Measurements from ENCODE around the gene CYP46A1. TPM values are rescaled to one million over a fixed set of nuclear protein-coding genes. Genes with fewer than 3 reads are reported as not detected.
"Not testable (repeated sequence)": the region's sequence is repeated elsewhere in the genome, so short reads cannot be mapped to it uniquely, and the experiment has no call there.

Gene CYP46A1
- total RNA-seq, 1 experiment from 2014 or later = not detected

DNA sequence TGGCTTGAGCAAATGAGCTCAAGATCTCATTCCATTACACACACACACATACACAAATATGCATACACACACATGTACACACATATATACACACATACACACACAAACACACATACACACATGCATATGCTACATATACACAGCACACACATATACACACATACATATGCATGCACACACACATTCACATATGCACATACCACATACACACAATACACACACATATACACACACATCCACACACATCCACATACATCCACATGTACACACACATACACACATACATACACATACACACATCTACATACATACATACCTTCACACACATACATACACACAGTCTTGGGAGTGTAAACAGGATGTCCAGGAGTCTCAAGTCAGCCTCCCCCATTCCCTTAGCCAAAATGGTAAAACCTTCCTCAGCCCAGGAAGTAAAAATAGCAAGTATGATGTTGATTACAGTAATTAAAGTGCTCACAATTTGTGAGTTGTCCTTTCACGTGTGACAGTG lies 26.4 kb upstream of the CYP46A1 start:
- DNase-seq (ENCODE audit: low spot score) = no peak

GRCh38 chr14:99658218-99658845 lies 25.8 kb upstream of the CYP46A1 start:
- DNase-seq (ENCODE audit: low spot score) = no peak

GRCh38 chr14:99659333-99659741 lies 24.8 kb upstream of the CYP46A1 start:
- DNase-seq (ENCODE audit: low spot score) = no peak

DNA sequence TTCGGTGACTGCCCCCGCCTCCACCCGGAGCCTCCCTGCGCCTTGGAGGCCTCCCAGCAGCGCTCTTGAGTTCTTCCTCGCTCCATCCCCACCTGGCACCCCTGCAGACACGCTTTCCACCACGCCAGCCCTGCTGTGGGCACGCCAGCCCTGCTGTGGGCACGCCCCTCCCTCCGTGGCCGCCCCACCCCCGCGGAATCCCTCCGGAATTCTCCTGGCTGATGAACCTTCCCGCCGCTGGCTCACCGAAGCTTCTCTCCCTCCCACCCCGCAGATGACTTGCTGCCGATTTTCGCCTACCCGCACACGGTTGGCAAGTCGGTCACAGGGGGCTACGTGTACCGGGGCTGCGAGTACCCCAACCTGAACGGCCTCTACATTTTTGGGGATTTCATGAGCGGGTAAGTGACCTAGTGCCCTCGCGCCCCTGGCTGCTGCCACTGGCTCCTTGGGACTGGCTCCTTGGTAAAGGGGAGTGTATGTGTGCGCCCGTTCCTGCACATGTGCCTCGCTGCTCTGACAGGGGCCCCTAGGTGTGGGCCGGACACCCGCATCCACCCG lies 24.0 kb upstream of the CYP46A1 start:
- no peak for DNase-seq (ENCODE audit: low spot score)

DNA sequence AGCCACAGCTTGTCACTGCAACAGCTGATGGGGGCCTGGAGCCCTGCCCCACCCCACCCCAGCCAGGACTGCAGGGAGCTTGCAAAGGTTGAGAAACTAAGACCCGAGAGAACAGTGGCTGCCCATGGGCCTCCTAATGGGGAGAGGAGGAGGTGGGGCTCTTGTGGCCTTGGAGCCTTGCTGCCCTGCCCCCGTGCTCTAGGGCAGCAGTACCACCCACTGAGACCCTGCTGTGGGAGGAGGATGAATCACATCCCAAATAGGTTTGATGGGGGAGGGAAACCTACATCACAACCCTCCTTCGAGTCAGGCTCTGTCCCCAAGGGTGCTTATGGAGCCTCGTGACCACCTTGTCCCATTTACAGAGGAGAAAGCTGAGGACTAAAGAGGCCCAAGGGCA lies 23.3 kb upstream of the CYP46A1 start:
- DNase-seq (ENCODE audit: low spot score) = no peak

GRCh38 chr14:99661206-99661605 lies 22.9 kb upstream of the CYP46A1 start:
- not testable (repeated sequence) for DNase-seq (ENCODE audit: low spot score)

DNA sequence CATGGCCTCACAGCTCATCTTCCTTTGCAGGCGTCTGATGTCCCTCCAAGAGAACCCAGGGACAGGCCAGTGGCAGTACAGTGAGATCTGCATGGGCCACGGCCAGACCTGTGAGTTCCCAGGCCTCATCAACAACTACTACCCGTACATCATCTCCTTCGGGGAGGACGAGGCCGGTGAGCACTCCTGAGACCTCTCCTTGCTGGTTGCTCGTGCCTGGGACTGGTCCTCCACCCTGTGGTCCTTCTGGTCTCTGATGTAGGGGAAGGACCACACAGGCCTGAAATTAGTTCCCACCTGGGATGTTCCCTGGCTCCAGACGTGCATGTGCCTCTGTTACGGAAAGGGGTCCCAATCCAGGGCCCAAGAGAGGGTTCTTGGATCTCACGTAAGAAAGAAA lies 21.3 kb upstream of the CYP46A1 start:
- DNase-seq (ENCODE audit: low spot score) = no peak

GRCh38 chr14:99663386-99664057 lies 20.6 kb upstream of the CYP46A1 start:
- DNase-seq (ENCODE audit: low spot score) = no peak

DNA sequence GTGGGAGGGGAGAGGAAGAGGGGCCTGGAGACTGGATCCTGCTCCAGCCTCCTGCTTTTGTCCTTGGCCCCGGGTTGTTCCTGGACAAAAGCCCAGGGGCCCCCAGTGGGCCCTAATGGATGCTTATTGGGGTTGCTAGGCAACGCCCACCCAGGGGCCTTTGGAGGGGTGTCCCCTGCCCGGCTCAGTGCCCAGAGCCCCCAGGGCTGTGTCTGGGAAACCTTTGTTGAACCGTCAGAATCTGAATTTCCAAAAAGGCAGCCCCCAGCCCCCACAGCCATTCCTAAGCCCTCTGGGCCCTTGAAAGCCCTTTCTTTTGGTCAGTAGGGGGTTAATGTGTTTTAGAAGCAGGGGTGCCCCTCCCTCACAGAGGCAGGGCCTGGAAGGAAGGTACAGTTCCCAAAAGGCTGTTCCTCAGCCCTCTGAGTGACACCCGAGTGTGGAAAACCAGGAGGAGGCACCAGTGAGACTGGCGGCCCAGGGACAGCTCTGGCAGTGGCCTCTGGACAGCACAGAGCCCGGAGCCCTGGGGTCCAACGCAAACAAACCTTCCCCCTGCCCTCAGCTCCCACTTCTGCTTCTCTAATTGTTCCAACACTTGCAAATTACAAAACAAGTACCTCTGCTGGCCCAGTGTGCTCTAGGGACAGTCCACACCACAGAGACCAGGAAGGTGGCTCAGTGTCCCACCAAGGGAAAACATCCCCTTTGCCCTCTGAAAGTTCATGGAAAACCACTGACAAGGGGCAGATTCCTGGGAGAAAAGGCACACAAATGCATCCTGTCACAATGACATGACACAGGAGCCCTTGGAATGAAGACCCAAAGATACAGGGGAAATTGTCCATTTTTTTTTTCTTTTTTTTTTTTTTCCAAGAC lies 19.8 kb upstream of the CYP46A1 start:
- no peak for DNase-seq (ENCODE audit: low spot score)

- no peak for DNase-seq (ENCODE audit: low spot score)
Observed at GRCh38 chr14:99664937-99665273, 19.2 kb upstream of the CYP46A1 start.

DNA sequence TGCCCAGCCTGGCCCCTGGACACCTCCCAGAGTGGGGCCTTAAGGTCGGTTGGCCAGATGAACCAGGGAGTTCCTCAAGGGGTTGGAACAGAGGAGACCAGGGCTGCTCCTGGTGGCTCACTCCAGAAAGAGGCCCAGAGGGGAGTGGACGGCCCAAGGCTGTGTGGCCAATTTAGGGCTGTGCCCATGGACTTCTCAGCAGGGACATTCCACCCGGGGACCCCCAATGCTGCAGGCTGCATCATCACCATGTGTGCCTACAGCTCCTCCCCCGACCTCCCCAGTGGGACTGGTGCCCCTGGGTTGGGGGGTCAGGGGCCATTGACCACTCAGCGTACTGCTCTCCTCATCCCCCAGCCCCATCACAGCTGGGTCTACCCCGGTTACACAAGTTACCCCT lies 17.6 kb upstream of the CYP46A1 start:
- DNase-seq (ENCODE audit: low spot score) = no peak

GRCh38 chr14:99667045-99667444 lies 17.1 kb upstream of the CYP46A1 start:
- no peak for DNase-seq (ENCODE audit: low spot score)

DNA sequence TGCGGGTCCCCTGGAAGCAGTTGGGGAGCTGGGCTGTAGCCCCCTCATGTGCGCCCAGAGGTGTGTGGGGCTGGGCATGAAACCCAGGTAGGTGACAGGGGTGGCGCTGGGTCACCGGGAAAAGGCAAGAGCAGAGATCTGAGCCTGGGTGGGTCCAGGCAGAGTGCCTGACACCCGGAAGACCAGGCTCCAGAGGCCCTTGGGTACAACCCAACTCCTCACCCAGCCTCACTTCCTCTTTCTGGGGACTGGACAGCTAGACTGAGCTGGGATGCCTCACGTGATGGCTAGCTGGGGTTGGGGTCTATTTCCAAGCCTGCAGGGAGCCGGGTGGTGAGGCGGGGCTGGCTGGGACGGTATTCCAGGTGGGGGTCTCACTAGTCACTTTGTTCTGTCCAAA lies 16.3 kb upstream of the CYP46A1 start:
- no peak for DNase-seq (ENCODE audit: low spot score)

DNA sequence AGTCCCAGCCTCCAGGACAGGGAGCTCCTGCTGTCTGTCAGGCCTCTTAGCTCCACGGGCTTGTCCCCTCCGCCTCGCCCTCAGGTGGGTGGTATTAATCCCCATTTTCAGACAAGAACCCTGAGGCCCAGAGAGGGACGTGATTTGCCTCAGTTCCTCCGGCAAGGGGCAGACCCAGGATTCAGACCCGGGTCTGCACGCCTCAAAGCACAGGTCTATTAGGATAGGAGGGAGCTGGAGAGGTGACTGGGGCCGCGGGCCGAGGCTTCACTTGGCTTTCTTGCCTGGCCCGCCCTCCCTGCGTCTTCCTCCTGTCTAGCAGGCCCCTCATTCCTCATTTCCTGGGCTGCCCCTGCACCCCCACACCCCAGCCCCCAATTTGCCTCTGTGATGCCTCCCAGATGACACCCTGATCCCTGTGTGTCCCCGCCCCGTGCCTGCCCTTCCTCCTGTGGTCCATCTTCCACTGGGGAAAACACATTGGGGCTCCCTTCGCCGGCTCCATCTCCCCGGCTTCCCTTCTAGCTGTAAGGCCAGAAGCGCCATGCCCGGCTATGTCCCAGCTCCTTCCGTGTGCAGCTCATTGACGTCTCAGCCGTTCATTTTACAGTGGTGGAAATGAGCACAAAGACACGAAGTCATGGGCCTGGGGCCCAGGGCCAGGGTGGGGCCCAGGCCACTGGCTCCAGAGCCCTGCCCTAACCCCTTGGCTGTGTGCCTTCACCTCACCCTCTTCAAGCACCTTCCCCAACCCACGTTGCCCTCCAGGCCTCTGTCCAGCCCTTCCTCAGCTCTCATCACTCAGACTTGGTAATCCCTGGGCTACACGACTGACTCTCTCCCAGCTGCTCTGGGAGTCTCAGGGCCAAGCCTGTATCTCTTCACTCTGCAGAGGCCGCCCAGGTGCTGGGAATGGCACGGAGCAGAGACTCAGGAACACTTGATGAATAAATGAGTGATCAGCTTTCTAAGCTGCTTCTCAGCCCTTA lies 15.5 kb upstream of the CYP46A1 start:
- DNase-seq (ENCODE audit: low spot score) = no peak

GRCh38 chr14:99670361-99671234 lies 13.5 kb upstream of the CYP46A1 start:
- DNase-seq (ENCODE audit: low spot score) = no peak

GRCh38 chr14:99671235-99672224 lies 12.6 kb upstream of the CYP46A1 start:
- no peak for DNase-seq (ENCODE audit: low spot score)

DNA sequence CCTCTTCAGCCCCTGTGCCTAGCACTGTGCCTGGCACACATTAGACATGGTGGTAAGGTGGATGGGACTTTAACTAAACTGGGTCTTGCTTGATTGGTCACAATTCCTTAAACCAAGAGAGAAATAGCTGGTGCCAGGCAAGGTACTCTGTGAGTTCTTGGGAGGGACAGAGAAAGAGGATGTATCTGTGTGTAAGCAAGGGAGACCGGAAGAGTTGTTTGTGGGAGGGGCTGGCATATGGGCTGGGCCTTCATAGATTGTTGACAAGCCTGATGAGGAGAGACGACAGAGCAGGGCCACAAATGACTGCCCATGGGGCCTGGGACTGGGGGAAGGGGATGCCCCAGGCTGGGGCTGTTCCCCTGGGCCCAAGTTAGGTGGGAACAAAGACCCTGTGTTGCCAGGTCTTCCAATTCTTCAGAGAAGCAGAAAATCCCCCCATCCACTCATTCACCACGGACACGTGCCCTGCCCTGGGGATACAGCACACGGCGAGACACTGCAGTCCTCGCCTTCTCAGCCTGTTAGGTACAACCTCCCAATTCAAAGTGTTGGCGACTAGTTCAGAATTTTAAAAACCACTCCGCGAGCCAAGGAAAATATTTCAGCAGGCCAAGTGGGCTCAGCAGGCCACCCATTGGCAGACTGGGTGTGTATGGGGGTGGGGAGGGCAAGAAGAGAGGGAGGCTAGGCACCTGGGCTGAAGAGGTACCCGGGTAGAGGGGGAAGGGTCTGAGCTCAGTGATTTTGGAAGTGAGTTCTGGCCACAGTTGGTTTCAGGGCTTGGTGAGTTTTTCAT lies 11.4 kb upstream of the CYP46A1 start:
- DNase-seq (ENCODE audit: low spot score) = no peak

Data from H4 (cell line).